ENCODE measurements around the gene MPPE1.
"Not testable (repeated sequence)": the region's sequence is repeated elsewhere in the genome, so short reads cannot be mapped to it uniquely, and the experiment has no call there.

MPPE1 gene

DNA sequence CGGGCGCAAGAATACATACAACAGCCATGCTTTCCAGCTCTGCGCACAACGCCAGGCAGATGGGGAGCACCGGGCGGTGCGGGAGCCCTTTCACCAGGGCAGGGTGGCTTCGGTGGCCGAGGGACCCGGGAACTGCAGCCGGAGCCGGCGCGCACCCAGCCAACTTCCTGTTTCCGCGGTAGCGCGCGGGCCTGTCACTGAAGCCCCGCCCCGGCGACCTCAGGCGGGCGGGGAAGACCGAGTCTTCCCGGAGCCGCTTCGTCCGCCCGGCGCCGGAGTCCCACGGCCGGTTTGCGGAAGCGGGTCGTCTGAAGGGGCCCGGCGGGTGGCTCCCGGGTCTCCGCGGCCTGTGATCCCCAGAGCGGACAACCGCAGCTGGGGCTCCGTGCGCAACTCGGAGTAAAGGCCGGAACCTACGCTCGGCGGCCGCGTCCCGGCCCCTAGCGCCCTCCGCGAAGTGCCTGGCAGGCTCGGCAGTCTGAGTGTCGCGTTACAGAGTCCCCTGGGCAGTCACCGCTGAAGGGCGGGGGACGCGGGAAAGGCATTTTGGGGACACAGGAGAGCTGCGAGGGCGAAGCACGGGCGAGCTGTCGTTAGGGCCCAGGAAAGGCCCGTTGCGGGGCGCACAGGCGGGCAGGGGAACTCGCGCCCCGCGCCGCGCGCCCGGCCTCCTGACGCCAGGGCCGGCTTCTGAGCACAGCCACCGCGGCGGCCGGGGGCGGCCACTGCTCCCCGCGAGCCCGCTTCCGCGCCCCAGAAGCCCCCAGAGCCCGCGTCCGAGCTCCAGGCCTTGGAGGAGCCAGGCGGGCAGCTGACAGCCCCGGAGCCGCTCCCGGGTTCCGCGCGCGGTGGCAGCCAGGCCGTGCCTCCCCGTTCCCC, at the start of gene MPPE1:
TSS of gene MPPE1 (minus strand) at position 136 of the 879 bp plus-strand sequence. CDS start 11,053 bp downstream, outside the sequence.
- peak; percentile 93 for DNase-seq

DNA sequence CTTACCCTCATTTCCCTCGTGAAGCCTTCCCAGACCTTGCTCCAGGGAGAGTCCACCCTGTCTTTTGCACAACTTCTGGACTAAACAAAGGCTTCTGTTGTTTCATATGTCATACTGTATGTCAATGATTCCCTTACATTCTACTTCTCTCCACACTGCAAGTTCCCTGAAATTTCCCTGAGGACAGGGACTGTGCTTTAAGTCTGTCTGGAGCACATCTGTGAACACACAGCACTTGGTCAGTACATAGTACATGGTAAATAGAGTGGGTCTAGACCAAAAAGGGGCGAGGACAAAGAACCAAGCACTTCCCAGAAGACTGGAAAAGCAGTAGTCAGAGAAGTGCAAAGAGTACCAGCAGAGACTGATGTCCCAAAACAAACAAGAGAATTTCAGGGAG, 49.5 kb upstream of the MPPE1 start:
- no peak for DNase-seq

DNA sequence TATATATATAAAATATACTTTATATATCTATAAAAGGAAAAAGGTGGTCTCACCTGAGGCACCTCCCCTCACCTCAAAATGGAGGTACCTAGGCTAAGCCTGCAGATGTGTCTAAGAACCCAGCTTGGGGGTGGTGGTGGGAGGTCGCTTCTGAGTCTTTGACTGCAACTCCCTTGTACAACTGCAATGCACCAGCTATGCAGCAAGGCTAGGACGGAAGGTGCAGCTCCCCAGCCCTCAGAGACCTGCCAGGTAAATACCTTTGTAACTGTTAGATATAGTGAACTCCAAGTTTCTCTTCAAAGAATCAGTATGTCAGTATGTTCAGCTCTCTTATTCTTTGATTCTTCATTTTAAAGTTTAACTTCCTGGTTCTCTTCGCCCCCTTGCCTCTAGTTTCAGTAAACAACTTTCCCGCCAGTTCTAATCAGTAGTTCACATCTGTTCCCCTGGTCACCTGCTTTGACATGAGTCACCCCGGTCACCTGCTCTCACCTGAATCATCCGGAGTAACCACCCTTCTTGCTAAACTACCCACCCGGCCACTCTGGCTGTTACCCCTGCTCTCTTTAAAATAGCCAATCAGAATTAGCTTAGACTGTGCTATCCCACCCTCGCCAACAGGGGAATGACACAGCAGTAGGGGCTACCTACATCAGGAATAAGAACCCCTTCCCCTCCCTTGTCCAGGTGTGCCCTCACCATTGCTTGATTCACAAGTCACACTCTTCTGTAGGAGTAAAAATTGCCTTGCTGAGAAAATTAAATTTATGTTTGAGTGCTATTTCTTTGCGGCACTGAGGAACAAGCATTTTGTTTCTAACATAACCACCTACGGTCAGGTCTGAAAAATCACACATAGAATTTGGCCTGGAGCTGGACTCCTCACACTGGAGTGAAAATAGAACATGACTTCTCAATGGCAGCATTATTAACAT, 48.5 kb upstream of the MPPE1 start:
- DNase-seq = no peak

- DNase-seq = no peak
These were observed 47.3 kb upstream of the MPPE1 start for GRCh38 chr18:11955239-11956029.

DNA sequence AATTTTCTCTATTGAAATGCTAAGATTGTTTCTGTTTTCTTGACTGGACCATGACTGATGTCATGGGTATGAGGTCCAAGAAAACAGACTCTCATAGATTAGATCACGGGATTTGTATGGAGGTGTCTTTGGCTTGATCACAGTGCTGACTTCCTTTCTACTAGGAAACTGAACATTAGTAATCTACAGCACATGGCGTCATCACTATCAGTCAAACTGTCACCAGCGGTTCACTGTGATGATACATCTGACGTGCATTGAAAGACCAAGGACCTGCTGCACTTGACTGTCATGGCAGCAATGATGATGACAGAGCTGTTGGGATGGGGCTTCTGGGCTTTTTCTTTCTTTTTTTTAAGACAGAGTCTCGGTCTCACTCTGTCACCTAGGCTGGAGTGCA, 45.0 kb upstream of the MPPE1 start:
- no peak for DNase-seq

- DNase-seq = no peak
These were observed 43.3 kb upstream of the MPPE1 start for GRCh38 chr18:11951390-11951851.

DNA sequence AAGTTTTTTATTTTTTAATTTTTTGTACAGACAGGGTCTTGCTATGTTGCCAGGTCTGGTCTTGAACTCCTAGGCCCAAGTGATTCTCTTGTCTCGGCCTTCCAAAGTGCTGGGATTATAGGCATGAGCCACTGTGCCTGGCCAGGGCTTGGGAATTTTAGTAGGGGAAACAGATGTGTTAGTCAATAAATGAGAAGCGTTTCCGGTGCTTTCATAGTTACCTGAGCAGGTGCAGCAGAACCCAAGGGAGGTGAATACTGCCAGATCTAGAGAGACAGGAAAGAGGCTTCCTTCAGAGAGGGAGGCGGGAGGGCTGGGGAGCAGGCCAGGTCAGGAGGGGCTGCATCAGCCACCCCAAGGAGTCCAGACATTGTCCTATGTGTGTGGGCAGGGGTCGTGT, 42.7 kb upstream of the MPPE1 start:
- DNase-seq = no peak

- DNase-seq = no peak
These were observed 40.9 kb upstream of the MPPE1 start for GRCh38 chr18:11948852-11949523.

- DNase-seq = peak; percentile 80
These were observed 39.4 kb upstream of the MPPE1 start for GRCh38 chr18:11947214-11948191.

DNA sequence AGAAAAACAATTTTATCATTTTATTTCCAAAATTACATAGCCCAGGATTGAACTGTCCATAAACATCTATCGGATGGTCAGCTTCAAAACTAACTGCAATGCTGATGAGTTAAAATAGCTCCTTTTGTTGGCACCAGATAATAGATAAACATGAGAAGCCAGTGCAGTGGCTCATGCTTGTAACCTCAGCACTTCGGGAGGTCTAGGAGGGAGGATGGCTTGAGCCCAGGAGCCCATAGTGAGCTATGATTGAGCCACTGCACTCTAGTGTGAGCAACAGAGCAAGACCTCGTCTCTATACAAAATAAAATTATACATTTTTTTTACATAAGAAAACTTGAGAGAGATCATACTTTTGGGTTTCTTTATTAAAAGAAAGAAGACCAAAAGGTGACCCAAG, 38.6 kb upstream of the MPPE1 start:
- DNase-seq = no peak

GRCh38 chr18:11945834-11946659, 37.9 kb upstream of the MPPE1 start:
- DNase-seq = not testable (repeated sequence)

- no peak for DNase-seq
These were observed 36.7 kb upstream of the MPPE1 start for GRCh38 chr18:11944786-11945185.

- DNase-seq = no peak
These were observed 36.1 kb upstream of the MPPE1 start for GRCh38 chr18:11944252-11944651.

DNA sequence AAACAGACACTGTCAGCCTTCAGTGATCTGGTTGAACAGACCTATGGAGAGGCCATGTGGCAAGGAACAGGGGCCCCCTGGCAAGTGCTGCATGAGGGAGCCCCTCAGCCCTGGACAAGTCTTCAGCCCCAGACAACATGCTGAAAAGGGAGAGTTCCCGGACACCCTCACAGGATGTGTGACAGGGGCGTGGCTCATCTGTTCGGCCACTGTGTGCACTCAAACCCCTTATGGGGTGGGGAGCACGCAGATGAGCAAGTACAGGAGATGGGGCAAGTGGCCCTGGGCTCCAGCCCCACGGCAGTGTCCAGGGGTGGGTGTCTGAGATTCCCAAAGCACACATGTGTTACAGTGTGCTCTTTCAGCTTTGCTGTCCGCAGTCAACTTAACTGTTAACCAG, 35.4 kb upstream of the MPPE1 start:
- no peak for DNase-seq

GRCh38 chr18:11940956-11941355, 32.8 kb upstream of the MPPE1 start:
- no peak for DNase-seq

- DNase-seq = peak; percentile 86
These were observed 29.9 kb upstream of the MPPE1 start for GRCh38 chr18:11937874-11938478.

DNA sequence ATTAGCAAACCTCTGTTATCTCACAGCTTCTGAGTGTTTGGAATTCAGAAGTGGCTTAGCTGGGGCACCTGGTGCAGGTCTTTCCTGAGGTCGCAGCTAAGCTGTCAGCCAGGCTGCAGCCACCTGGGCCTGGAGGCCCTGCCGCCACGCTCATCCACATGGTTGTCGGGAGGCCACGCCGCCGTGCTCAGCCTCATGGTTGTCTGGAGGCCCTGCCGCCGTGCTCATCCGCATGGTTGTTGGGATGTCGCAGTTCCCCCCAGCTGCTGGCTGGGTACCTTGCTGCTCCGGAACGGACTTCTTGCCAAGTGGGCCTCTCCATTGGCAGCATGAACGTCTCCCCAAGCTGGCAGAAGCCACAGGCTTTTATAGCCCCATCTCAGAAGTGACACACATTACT, 24.3 kb upstream of the MPPE1 start:
- no peak for DNase-seq

- DNase-seq = no peak
These were observed 19.4 kb upstream of the MPPE1 start for GRCh38 chr18:11927497-11927896.

- DNase-seq = no peak
These were observed 17.8 kb upstream of the MPPE1 start for GRCh38 chr18:11925800-11926481.

Data from activated CD8-positive, alpha-beta memory T cell treated with anti-CD3 and anti-CD28 coated beads, Interleukin-2, amount 50 U/mL, for 48 hours (primary cell).